ENCODE results near the gene CDH16.
"Not testable (repeated sequence)": the region's sequence is repeated elsewhere in the genome, so short reads cannot be mapped to it uniquely, and the experiment has no call there.

CDH16 gene

GRCh38 chr16:66871840-66872239 lies 46.8 kb downstream of the CDH16 start:
- no peak for DNase-seq (ENCODE audit: low read depth)

- not testable (repeated sequence) for DNase-seq (ENCODE audit: low read depth)
Measured at GRCh38 chr16:66871363-66871762, 47.3 kb downstream of the CDH16 start.

GRCh38 chr16:66869424-66869823 lies 49.3 kb downstream of the CDH16 start:
- no peak for DNase-seq (ENCODE audit: low read depth)

DNA sequence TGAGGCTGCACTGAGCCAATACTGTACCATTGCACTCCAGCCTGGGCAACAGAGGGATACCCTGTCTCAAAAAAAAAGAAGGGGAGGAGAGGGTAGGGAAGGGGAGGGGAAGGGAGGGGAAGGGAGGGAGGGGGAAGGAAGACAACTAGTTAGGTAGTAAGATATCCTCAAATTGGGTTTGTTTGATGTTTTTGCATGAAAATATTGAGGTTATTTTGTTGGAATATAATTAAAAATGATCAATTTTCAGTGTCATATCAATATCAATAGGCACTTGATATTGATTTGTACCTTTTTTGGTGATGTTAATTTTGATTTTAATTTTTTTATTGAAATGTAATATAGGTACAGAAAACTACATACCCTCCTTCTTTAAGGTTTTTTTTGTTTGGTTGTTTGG lies 55.0 kb downstream of the CDH16 start:
- DNase-seq (ENCODE audit: low read depth) = no peak

DNA sequence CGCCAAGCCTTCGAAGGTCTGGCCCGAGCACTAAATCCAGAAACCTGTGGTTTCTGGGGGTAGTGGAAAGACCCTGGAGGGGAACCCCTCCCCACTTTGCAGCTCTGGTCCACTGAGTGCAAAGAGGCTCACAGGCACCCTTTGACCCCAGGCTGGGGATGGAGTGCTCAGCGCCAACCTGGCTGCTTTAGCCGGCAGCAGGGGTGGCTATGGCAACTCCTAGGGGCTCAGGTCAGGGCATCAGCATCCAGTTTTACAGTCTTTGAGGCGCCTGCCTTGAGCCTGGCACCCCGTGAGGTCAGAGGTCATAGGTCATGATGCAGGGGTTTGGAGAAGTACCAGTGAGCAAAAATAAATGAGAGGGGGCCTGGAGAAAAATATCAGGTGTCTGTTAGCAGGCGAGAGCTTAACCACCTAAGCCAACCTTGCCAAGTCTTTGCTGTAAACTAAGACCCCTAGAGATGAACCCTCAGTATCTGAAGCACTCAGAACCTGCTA lies 56.6 kb downstream of the CDH16 start:
- DNase-seq (ENCODE audit: low read depth) = no peak

DNA sequence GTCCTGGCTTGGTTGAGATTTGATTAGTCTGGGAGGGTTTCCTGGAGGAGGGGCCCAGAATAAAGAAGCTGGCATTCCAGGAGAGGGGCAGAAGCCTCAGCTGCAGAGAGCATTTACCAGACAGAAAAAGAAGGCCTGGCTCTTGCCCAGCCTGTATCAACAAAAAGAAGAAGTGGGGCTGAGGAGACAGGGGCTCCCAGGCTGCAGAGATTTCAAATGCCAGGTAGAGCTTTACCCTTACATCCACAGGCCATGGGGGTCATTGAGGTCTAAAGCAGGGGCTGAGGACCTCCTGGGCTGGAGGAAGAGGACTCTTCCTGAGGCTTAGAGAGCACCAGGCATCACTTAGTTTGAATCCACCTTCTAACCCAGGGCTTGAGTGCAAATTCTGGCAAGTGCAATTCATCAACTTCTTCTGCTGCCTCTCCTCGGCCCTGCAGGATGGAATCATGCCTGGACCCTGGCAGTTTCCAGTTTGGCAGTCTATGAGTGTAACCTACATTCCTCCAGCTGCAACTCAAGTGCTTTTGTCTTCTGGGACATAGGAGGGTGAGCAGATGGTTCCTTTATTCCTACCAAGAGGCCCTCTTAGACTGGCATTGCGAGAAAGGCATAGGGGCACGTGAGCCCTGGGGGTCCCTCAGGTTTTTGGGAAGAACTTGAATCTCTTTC lies 59.2 kb downstream of the CDH16 start:
- DNase-seq (ENCODE audit: low read depth) = no peak

DNA sequence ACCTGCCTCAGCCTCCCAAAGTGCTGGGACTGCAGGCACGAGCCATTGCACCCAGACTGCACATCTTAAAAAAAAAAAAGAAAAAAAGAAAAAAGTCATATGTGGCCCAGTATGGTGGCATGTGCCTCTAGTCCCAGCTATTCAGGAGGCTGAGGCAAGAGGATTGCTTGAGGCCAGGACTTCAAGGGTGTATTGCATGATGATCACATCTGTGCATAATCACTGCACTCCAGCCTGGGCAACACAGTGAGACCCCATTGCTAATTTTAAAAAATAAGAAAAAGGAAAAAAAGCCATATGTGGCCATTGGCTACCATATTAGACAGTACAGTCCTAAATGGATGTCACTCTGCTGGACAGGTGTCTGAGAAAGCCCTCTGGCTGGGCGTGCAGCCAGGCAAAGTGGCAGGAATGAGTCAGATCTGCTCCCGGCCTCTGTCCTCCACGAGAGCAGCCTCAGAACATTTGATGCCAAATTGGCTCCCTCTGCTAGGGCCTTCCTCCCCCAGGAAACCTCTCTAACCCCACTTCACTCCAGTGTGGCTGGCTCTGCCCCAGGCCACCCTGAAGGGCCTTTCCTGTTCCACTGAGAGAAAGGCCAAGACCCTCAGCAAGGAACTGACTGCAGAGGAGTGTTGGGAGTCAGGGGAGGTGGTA lies 59.8 kb downstream of the CDH16 start:
- DNase-seq (ENCODE audit: low read depth) = no peak

Data from stimulated activated CD8-positive, alpha-beta memory T cell treated with anti-CD3 and anti-CD28 coated beads, Interleukin-4, amount 100 ng/mL, for 24 hours (primary cell).